Heart right ventricle (tissue), 16 donors: ENCODE measurements around the gene OCA2. TPM values are rescaled to one million over a fixed set of nuclear protein-coding genes. Genes with fewer than 3 reads are reported as not detected.

Experiments
- ATAC-seq, 8 donors: fragments of 200-7000 bp; cut with Tn5 transposase; one replicate each; pipeline ENCODE4 v1.9.1; 2020; ENCODE audit warnings: mild to moderate bottlenecking in 8 of 8, moderate library complexity in 8 of 8, moderate number of reproducible peaks in 1 of 8
- DNase-seq, 2 donors: peaks; one replicate each; pipeline ENCODE4 v3.0.0-alpha.2; 2020
- H3K27ac ChIP-seq, 10 donors: fragments of 200-600 bp; sonication (generic) in 2 of 10; one replicate each; pipeline versions ENCODE4 v1.5.0 to v1.8.0; 2020 to 2022; ENCODE audit warnings: mild to moderate bottlenecking in 3 of 10
- H3K27me3 ChIP-seq, 7 donors: fragments of 200-600 bp; one replicate each; pipeline ENCODE4 v1.8.0; 2021 to 2022; ENCODE audit warnings: mild to moderate bottlenecking in 2 of 7
- H3K36me3 ChIP-seq, 9 donors: fragments of 200-600 bp; sonication (generic) in 1 of 9; one replicate each; pipeline versions ENCODE4 v1.5.0 to v1.8.0; 2020 to 2022; ENCODE audit warnings: mild to moderate bottlenecking in 2 of 9
- H3K4me1 ChIP-seq, 9 donors: fragments of 200-600 bp; sonication (generic) in 1 of 9; one replicate each; pipeline versions ENCODE4 v1.5.0 to v1.8.0; 2020 to 2022; ENCODE audit warnings: mild to moderate bottlenecking in 4 of 9
- H3K4me3 ChIP-seq, 10 donors: fragments of 200-600 bp; sonication (generic) in 2 of 10; one replicate each; pipeline versions ENCODE4 v1.5.0 to v1.8.0; 2020 to 2022; ENCODE audit warnings: mild to moderate bottlenecking in 7 of 10, moderate library complexity in 2 of 10
- H3K9me3 ChIP-seq, 11 donors: fragments of 200-600 bp in 10 of 11; sonication (generic) in 2 of 11; one replicate each; pipeline versions ENCODE4 v1.5.0 to v1.8.0; 2013 to 2022; ENCODE audit warnings: mild to moderate bottlenecking in 2 of 11, control low read depth in 1 of 11, moderate library complexity in 1 of 11
- WGBS, 2 donors: extraction: QIAGEN DNeasy Blood & Tissue Kit; methylation state at CpG; one replicate each; pipeline ENCODE4 v1.1.7; 2013; ENCODE audit warnings: inconsistent platforms in 1 of 2; 5-methylcytosine and 5-hydroxymethylcytosine counted together
- intact Hi-C, 10 donors: fragments of 100-400 bp; cut with DNase I; formaldehyde crosslinking; loops; one replicate each; pipeline versions ENCODE4 v1.11.1 to v1.14.2; 2022
- polyA plus RNA-seq, 2 donors: library from polyadenylated mRNA; stranded (reverse); fragments of 200-250 nt; gene quantifications; one replicate each; pipeline ENCODE4 v1.2.3, GENCODE V29; 2013
- total RNA-seq, 10 donors: library from RNA; stranded (reverse); fragmentation: NEBNext Ultra II Directional in 3 of 10; extraction: Animal tissue kit (Norgen Biotek cat#: 25700) in 3 of 10; gene quantifications; one replicate each; pipeline versions ENCODE4 v1.2.1 to v1.2.4, GENCODE V29; 2021 to 2023
- TF ChIP-seq, protein P1 (sequence below), 9 donors: fragments of 200-600 bp; sonication (generic) in 2 of 9; IDR thresholded peaks; one replicate each; pipeline versions ENCODE4 v1.5.0 to v1.8.0; 2021 to 2022; ENCODE audit warnings: antibody characterized with exemption in 9 of 9, mild to moderate bottlenecking in 5 of 9, moderate library complexity in 1 of 9
- donor health status: Arrhythmogenic right ventricular cardiomyopathy.
- donor health status: ischemic (EF 13 %, LVEDD 7.1; RV severe dilation, severe dysfunction).
- donor health status: healthy with polysubstance abuse.
- donor health status: DM: no; HTN: yes; CAD: no.
- donor health status: DM: no; HTN: no; CAD: no.
- donor health status: ischemic (EF 25% LVEDD 6.9; RV normal size, moderate dysfunction).
- donor health status: ischemic (EF 25% LVEDD 5.7; RV mildly dilated, moderate dysfunction).
- donor health status: healthy.
- donor health status: DM: yes; HTN: yes; CAD: no.
- donor health status: Ischemic cardiomyopathy.
- donor health status: ischemic (EF 35%, LVEDD 5.7; RV mildly dilated, moderate dysfunction).
- donor health status: nonischemic (EF 11% LVEDD 7.7; RV severe dilation, severe dysfunction).
- donor health status: DM: yes; HTN: yes; CAD: no.
- donor health status: PGD.
- donor health status: ischemic (EF 29% LVEDD 5.4; RV normal size, mild dysfunction).
- donor health status: nonischemic (EF 23%, LVEDD 6.1; RV moderate dilation, normal function).

OCA2 gene
- total and polyA plus RNA-seq, 12 donors = 0.04 to 0.32 (median 0.17) TPM; not detected in 6

DNA sequence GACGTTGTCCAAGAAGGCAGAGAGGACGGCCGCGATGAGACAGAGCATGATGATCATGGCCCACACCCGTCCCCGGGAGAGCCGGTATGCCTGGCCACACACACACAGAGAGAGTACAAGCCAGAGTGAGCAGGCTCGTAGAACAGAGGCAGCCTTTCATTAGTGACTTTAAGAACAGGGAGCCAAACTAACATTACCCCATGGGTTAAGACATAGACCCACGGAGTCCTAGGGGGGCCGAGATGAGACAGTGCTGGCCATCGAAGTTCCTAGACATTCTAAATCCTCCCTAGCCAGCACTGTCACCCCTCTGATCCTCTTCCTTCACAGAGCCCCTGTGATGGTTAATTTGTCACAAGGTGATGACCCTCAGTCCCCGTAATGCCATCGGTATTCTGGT, 114.0 kb downstream of the OCA2 start:
- Histone ChIP-seq H3K27ac (no peak overlapping the region), H3K4me3 (no peak overlapping the region), H3K36me3 (no peaks in the 10 kb centered on the region), H3K4me1 (no peaks in the 10 kb centered on the region), H3K9me3 (no peaks in the 10 kb centered on the region), H3K27me3 (peaks cover 0 to 7% (median 0%) of the 10 kb centered on the region in 7 donors)
- intact Hi-C loops = no loop called here
- 86 to 91% methylated on average over 13 of the region's 13 CpGs for WGBS, 2 donors
- DNase-seq = no peak
- ATAC-seq = no peak
- TF ChIP-seq, protein P1, sequence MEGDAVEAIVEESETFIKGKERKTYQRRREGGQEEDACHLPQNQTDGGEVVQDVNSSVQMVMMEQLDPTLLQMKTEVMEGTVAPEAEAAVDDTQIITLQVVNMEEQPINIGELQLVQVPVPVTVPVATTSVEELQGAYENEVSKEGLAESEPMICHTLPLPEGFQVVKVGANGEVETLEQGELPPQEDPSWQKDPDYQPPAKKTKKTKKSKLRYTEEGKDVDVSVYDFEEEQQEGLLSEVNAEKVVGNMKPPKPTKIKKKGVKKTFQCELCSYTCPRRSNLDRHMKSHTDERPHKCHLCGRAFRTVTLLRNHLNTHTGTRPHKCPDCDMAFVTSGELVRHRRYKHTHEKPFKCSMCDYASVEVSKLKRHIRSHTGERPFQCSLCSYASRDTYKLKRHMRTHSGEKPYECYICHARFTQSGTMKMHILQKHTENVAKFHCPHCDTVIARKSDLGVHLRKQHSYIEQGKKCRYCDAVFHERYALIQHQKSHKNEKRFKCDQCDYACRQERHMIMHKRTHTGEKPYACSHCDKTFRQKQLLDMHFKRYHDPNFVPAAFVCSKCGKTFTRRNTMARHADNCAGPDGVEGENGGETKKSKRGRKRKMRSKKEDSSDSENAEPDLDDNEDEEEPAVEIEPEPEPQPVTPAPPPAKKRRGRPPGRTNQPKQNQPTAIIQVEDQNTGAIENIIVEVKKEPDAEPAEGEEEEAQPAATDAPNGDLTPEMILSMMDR (IDR thresholded peaks at IDR 0.05) = no peak

DNA sequence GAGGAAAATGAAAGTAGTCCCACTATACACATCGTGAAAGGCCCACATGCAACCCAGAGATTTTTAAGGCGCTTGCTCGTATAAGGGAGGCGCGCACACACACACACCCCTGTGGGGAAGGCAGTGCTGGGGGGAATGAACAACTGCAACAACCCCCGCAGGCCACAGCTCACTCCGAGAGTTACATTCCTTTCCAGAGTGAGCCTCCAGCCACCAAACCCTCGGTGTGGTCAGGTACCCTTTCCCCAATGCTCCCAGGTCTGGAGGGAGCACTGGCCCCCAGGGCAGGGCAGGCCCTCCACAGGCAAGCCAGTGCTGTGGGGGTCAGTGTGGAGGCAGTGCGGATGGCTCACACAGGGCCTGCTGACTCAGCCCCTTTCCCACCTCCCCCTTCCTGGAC, 115.6 kb downstream of the OCA2 start:
- TF ChIP-seq, protein P1 (IDR thresholded peaks at IDR 0.05) = no peak
- WGBS, 2 donors = 89 to 93% methylated on average over 9 of the region's 9 CpGs
- no peaks in the 10 kb centered on the region for H3K36me3 ChIP-seq
- no peak for ATAC-seq
- no peak overlapping the region for H3K4me3 ChIP-seq
- H3K9me3 ChIP-seq = no peaks in the 10 kb centered on the region
- H3K27ac ChIP-seq = no peak overlapping the region
- intact Hi-C loops = no loop called here
- no peak for DNase-seq
- H3K27me3 ChIP-seq = peaks cover 0 to 7% (median 0%) of the 10 kb centered on the region in 7 donors
- H3K4me1 ChIP-seq = no peaks in the 10 kb centered on the region

DNA sequence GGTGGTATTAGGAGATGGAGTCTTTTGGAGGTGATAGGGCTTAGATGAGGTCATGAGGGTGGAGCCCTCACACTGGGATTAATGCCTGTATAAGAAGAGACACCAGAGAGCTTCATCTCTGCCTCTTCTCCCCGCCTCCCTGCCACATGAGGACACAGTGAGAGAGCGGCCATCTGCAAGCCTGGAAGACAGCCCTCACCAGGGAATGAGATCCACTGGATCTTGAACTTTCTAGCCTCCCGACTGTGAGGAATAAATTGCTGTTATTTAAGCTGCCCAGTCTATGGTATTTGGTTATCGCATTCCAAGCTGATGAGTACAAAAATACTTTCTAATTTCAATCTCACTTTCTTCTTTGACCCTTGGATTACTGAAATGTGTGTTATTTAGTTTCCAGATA, 121.4 kb downstream of the OCA2 start:
- intact Hi-C loops = no loop called here

DNA sequence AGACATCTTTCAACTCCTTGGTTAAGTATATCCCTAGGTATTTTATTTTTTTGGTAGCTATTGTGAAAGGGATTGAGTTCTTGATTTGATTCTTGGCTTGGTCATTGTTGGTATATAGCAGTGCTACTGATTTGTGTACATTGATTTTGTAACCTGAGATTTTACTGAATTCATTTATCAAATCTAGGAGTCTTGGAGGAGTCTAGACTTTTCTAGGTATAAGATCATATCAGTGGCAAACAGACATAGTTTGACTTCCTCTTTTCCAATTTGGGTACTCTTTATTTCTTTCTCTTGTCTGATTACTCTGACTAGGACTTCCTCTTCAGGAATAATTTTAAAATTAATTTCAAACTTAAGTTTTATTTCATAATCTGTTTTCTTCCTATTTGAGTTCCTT, 125.2 kb downstream of the OCA2 start:
- Histone ChIP-seq H3K27ac (no peak overlapping the region), H3K4me1 (no peaks in the 10 kb centered on the region), H3K9me3 (peaks cover 0 to 21% (median 0%) of the 10 kb centered on the region in 11 donors), H3K36me3 (no peaks in the 10 kb centered on the region), H3K4me3 (no peak overlapping the region), H3K27me3 (no peaks in the 10 kb centered on the region)
- intact Hi-C loops = no loop called here
- ATAC-seq (no peak), DNase-seq (no peak)
- TF ChIP-seq, protein P1 (IDR thresholded peaks at IDR 0.05) = no peak

More for the DNA sequence above, 121.4 kb downstream of the OCA2 start:
- 69 to 72% methylated on average over 4 of the region's 4 CpGs for WGBS, 2 donors
- H3K9me3 ChIP-seq = peaks cover 0 to 21% (median 0%) of the 10 kb centered on the region in 11 donors
- H3K4me3 ChIP-seq = no peak overlapping the region
- H3K4me1 ChIP-seq = no peaks in the 10 kb centered on the region
- no peaks in the 10 kb centered on the region for H3K27me3 ChIP-seq
- ATAC-seq = no peak
- no peak overlapping the region for H3K27ac ChIP-seq
- TF ChIP-seq, protein P1 (IDR thresholded peaks at IDR 0.05) = no peak
- H3K36me3 ChIP-seq = no peaks in the 10 kb centered on the region
- no peak for DNase-seq
